Stimulated activated CD4-positive, alpha-beta T cell treated with anti-CD3 and anti-CD28 coated beads, Interleukin-1b, Interleukin-23, amount 100 ng/mL, for 24 hours (primary cell): Measurements from ENCODE around the gene ETV6.

ENCODE experiments used
- DNase-seq, 4 experiments: peaks; one replicate each; pipeline ENCODE4 v3.0.0-alpha.2; 2020; ENCODE audit warnings: low read depth in 4 of 4, low spot score in 1 of 4

Gene ETV6

DNA sequence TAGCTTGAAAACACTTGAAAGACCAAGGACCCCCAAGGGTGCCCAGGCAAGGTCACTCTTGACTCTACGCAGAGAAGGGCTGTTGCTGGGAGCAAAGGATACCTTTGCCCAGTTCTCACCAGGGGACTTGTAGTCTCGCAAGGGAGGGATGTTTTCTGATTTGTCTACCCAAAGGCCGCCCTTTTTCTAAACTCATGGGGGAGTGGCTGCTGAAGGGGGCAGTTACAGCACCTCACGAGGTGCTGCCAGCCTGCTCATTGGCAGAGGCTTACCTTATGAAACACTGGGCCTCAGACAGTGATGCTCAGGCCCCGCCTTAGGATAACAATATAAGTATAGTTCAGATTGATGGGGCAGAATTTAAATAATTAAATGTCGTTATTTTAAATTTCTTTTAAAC, 107.0 kb downstream of the ETV6 start:
- no peak for DNase-seq

DNA sequence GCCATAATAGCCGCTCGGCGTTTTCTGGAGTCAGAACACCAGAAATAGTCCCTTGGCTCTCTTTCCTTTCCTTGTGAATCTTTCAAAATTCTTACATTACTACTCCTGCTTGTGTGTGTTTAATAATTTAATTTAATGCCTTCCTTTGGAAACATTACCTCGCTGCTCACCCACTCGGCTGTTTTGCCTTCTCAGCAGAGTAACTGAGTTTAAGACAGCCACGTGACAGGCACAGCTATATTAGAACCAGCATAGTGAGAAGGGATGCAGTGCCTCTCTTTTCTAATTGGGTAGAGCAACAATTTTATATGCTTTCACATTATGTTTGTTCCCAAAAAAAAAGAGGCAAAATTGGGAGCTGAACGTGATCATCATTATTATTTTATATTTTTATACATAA, 107.6 kb downstream of the ETV6 start:
- DNase-seq, result no peak

DNA sequence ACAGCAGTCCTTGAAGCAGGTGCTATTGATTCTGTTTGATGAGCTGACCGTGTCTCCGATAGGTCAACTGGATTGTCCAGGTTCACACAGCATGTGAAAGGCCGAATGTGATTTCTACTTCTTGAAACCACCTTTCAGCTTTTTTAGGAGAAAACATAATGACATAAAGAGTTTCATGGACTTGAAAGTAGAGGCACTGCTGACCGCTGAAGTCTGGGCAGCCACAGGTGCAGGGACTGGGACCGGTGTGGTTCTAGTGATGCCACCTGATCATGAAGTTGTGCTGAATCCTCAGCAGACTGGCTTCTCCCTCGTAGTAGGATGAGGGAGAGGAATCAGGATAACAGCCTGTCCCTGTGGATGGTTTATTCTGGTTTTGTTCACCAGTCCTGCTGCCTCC, 108.1 kb downstream of the ETV6 start:
- DNase-seq, result no peak

DNA sequence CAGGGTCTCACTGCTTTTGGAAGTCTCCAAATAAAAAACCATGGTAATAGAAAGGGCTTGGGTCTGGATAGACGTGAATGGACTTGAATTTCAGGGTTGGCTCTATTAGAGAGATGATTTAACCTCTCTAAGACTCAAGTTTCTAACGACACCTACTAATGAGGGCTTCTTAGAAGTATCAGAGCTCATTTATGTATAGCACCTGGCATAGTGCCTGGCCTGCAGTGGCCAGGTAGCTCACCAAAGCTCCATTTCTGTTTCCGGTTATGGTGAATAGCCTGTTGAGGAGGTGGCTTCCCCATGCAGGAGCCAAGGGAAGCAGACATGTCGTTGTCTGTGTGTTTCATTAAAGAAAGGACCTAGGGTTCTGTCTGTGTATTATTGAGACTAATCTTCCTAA, 108.6 kb downstream of the ETV6 start:
- no peak for DNase-seq

- no peak for DNase-seq
These were observed 109.3 kb downstream of the ETV6 start for GRCh38 chr12:11758510-11759493.

DNA sequence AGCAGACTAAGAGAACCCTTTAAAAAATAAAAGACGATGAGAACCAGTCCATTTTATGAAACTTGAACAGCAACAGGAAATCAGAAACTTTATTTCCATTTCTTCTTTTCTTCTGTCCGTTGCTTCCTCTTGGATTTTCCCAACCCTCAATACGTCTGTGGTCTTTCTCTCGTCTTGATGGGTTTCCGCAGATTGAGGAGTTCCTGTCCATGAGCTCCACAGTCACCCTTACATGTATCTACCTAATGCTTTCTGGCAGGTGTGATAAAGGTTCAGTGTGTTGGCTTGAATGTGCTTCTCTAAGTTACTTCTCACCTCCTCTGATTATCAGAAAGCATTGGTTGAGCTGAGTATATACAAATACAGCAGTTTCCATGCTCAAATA, 110.0 kb downstream of the ETV6 start:
- no peak for DNase-seq

DNA sequence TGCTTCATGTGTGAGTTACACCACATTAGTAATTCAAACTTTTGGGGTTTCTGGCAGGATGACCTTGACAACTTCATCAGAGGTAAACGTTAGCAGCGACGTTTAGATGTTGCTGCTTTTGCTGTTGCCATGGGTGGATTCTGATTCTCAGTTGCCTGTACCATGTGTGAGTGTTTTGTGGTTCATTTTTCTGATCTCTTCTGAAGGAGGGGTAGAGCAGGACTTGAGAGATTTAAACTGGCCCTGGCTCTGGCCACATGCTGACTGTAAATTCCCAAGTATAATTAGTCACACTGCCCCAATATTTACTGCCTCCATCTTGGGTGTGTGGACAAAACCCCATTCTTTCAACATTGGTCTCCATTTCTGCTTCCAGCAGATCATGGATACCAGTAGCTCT, 110.4 kb downstream of the ETV6 start:
- no peak for DNase-seq

- no peak for DNase-seq
These were observed 112.5 kb downstream of the ETV6 start for GRCh38 chr12:11761869-11762567.

GRCh38 chr12:11762723-11763326, 113.4 kb downstream of the ETV6 start:
- DNase-seq, result no peak

DNA sequence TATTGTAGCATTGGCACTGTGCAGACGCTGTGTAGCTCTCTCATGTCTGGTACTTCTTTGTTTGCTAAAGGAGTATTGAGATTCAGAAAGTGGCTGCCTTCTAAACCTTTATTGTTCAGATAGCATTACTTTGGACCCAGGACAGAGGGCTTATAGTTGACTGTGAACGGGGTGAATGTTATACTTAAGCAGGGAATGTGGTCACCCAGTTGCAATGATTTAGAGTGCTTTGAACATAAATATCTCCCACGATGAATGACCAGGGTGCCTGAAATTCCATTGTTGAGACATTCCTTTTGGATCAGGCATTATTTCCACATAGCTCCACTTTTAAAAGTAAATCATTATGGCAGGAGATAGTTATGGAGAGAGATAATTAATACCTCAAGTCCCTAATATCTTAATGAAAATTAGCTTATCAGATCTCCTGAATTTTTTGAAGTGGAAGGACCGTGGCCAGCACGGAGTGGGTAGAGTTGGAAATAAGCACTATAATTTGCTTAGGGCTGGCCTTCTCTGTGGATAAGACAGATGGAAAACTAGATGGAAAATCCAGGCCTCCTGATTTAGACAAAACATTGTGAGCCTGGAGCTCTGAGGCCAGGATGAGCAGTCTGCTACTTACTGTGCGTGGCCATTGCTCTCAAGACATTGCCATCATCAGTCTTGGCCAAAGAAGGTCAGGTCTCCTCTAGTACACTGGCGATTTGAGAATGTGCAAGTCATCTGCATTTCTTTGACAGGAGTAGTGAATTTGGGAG, 114.5 kb downstream of the ETV6 start:
- no peak for DNase-seq

DNA sequence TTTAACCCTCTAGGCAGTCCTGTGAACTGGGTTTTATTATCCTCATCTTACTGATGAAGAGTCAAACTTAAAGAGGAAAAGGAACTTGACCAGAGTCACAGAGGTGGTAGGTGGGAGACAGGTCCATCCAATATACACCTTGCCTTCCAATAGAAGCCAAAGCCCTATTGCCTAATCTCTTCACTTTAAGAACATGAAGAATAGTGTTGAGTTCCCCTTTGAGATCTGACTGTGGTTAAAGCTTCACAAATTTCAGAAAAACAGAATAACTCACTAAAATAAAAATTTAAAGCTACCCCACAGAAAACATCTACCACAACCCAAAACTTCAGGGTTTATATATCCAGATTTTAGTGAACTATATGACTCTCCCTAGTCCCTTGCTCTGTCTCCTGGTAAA, 115.4 kb downstream of the ETV6 start:
- no peak for DNase-seq

DNA sequence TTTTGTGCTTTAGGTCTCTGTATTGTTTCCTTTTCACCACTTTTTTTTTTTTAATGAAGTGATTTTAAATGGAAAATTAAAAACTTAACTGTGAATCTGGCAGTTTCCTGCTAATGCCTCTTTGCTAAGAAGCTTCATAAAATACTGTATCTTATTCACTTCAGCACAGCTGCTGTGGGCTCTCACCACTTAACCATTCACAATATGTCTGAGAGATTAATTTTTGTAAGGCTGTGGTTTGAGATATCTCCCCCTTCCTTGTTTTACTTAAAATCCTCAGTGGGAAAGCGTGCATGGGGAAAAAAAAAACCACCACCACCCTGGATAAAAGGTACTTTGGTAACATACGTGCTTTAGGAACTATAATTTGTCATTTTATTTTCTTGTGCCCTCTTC, 115.9 kb downstream of the ETV6 start:
- DNase-seq, result no peak

DNA sequence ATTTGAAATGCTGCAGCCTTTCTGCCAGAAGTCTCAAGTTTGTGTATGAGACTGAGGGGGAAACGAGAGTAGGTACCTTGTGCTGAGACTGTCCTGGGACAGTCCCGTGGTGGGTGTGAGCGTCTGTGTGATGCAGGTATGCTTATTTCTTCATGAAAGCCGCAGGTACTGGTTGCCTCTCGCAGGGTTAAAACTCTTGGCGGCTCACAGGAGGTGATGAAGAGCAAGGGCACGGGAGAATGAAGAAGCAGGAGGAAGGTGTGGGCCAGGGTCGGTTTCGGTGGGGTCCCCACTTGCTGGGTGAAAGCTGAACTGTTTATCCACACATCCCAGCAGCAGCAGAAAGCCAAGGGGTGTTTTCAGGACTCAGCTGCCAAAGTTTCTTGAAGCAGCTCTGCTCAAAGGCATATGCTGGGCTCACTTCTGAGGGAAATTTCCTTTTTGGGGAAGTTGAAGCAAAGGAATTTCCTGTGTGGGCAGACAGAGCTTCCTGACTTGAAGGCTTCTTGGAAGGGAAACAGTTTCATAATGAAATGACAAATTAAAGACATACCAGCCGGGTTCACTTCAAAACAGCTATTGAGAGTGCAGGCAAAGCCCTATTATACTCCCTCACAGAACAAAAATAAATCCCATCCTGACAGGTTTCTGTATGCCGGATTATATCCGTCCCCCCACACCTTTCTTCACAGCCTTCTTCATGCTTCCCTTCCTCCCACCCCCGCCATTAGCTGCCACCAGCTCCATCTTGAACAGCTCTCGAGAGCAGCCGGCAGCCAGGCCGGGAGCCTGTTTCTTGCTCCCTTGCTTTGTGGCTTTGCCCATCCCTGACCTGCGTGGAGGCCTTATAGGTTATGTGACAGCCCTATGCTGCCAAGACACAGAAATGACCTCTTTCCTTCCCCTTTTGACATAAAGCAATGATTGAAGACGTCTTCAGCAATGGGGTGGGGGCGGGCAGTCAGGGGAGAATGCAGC, 116.6 kb downstream of the ETV6 start:
- DNase-seq, result peak; percentile 26 to 72 (median 50)

DNA sequence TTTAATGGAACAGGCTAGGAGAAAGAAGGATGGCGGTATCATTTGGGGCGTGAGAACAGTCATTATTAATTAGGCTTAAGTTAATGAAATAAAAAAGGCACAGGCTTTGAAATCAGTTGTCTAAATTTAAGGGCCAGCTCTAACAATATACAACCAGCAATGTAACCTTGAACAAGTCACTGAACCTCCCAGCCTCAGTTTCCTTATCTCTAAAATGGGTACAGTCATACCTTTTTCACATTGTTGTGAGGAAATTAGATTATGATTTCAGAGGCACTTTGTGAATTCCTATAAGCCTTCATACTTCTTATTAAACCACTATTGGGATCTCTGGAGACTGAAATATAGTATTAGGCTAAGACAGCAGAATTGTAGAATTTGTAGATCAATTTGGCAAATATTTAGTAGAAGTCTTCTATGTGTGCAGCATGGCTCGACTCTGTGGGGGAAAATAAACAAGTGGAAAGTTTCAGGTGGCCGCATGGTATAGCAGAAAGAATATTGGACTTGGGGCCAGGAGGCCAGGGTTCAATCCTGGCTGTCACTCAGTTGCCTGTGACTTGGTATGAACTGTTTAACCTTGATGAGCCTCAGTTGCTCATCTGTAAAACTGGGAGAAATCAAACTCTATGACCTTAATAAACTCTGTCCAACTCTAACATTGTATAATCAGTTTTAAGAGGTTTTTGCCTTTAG, 117.7 kb downstream of the ETV6 start:
- no peak for DNase-seq

GRCh38 chr12:11767798-11768197, 118.3 kb downstream of the ETV6 start:
- no peak for DNase-seq

DNA sequence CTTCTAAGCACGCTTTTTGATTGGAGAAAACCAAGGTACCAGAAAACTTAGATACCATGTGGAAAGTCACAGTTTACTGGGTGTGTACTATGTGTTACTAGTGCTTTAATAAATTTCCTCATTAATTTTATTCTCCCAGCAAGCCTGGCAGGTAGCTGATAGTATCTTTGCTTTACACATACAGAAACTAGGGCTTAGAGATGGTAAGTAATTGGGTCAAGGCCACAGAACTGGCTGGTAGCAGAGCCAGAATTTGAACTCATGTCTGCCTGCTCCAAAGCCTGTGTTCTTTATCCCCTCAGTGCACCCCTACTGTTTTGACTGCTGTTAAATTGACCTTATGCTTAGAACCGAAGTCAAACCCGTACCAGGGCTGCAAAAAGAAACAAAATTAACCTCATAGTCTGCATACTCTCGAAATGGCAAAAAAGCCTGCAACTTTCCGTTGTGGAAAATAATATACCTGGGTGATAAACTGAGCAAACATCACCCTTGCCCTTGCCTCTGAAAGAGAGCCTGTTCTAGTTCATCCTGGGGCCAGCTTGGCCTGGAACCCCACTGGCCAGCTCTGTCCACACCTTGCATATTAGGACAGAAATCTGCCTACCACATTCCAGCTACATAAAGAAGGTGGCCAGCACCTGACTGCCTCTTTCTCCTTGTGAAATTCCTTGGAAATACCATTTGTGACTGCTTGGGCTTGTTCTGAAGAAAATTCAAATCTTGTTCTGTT, 118.9 kb downstream of the ETV6 start:
- no peak for DNase-seq

DNA sequence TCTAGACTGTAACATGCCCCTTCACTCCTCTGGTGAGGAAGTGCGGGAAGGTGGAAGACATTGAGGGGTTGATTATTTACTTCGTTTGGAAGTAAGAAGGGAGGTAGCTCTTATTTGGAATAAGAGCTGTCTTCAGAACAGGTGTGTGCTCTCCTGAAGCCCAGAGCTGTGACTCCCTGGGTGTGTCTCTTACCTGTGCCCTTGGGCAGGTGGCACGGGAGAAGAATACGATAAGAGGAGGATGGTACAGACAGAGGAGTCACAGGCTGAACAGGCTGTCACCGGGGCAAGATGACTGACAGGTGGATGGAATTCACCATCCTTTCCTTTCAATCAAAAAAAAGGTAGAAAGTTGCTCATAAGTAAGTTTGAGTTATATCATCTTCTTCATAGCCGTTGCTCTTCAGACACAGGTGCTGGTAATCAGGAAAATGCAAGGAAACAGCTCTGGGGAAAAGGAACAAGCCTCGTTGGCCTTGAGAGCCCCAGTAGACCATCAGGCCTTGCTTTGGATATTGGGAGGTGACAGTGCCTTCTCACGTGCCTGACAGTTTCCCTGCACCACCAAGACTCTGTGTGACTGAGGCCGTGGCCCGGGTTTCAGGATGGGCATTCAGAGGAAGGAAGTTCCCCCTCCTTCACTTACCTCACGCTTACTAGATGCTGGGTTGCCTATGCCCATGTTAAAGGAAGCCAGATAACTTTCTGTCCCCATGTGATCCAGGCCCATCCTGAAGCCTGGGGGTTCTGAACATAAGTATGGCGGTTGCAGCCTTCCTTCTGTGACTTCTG, 120.4 kb downstream of the ETV6 start:
- no peak for DNase-seq

DNA sequence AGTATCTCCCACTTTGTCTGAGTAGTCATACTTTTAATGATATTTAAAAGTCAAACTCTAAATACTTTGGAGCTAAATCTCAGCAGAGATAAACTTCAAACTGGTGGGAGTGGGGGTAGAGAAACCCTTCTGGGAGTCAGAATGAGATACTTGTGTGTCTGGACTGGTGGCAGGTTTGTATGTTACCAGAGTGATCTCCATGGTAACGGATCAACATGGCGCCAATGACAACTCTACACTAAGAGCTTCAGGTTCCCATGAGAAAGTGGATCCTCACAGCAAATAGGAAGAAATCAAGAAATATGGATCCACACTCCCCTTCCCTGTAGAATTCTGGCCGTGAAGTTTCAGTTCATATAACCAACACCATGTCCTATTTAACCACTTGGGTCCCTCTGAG, 121.9 kb downstream of the ETV6 start:
- no peak for DNase-seq
